Dermis lymphatic vessel endothelial cell (primary cell): ENCODE results near the gene RAET1E. TPM values are rescaled to one million over a fixed set of nuclear protein-coding genes. Genes with fewer than 3 reads are reported as not detected.

ENCODE experiments used
- total RNA-seq: library from RNA; depleted of rRNA; stranded (reverse); fragments of >200 nt; gene quantifications from 2 replicates; pipeline ENCODE4 v1.2.1, GENCODE V29; 2014

The RAET1E gene, protein sequence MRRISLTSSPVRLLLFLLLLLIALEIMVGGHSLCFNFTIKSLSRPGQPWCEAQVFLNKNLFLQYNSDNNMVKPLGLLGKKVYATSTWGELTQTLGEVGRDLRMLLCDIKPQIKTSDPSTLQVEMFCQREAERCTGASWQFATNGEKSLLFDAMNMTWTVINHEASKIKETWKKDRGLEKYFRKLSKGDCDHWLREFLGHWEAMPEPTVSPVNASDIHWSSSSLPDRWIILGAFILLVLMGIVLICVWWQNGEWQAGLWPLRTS
- not detected in 2 replicates for total RNA-seq

DNA sequence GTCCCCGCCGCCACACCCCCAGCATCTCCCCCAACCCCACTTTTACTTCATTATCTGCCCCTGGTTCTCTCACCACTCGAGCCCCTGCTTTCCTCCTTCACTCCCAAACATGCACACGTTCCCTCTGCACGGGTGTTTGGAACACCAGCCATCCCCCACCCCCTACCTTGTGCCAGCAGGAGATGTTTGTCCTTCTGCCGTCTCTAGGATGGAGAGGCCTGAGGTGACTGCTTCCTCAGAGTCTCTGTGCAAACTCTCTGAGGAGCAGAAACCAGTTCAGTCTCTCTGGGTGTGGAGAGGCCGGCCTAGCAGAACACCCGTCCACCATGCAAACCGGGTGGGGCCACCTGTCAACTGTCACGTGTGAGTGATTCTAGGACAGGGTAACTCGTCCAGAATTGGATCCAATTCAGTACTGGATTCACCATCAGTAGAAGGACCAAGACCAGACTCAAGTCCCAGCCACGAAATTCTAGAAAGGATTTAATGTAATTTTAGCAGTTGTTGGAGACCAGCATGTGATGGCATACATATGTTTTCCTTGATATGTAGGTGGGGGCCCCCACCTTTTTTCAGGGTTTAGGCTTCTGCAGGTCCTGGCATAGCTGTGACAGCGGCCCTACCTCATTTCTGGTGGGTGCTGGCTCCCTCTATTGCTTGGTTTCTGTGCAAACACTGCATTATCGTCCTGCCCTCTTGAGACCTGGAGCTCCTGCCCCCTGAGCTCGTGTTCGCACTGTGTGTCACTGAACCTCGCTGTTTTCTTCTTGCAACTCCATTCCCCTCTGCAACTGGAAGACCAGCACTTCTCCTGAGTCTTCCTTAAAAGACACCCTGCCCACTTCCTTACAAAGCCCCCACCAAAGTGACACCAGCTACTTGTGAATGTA lies at the start of gene RAET1E:
Gene RAET1E (minus strand): TSS at position 259 of the 890 bp plus-strand sequence. CDS start 7,212 bp downstream, outside the sequence.

DNA sequence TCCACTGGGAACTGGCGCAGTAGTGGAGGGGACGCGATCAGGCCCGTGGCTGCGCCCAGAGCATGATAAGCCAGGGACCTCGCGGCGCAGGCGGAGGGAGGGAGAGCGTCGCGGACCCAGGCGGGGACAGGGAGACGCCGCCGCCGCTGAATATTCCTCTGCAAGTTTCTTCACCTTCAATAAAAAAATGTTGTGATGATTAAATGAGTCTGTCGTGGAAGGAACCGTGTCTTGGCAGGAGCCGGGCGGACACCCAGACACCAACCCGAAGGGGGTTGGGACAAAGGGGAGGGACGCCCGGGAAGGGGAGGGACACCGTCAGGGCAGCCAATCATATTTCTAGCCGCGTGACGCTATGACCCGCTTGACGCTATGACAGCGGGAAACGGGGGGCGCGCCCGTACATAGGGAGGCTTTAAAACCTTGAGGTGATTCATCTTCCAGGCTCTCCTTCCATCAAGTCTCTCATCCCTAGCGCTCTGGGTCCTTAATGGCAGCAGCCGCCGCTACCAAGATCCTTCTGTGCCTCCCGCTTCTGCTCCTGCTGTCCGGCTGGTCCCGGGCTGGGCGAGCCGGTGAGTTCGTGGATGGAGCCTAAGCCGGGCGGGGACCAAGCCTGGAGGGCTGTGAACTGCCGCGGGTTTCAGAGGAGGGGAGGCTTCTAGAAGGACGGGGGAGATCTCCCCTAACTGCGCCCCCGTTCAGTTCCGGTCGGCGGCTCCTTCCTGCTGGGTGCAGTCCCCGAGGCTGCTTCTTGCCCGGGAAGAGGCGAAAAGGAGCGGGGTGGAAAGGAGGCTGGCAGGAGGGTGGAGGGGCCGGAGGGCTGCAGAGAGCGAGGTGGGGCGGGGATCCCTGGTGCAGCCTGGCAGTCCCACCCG lies 43.9 kb upstream of the RAET1E start, which contains the start of gene ULBP2:
Gene ULBP2 (plus strand): TSS at position 432 of the 878 bp plus-strand sequence. CDS start 59 bp downstream, at position 491.

DNA sequence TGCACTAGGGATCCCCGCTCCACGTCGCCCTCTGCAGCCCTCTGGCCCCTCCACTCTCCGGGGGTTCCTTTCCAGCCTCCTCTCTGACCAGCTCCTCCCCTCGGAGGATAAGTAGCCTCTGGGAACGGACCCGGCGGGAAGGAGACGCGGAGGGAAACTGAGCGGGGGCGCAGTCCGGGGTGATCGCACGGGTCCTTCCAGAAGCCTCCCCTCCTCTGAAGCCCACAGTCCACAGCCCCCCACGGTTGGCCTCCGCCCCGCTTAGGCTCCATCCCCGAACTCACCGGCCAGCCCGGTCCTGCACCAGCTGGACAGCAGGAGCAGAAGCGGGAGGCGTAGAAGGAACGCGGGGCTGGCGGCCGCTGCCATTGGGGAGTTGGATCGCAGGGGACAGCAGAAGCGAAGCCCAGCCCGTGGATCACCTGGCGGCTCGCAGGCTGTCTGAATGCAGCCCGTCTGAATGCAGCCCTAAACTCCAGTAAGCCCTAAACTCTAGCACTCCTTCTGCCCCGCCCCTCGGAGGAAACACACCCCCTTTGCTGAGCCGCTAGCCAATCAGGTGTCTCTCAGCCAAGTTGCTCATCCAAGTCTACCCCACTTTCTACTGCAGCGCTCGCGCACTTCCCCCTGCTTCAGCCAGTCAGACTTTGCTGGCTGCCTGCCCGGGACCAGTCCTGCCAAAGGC lies 24.9 kb upstream of the RAET1E start, which contains the start of gene RAET1G:
Gene RAET1G (minus strand): TSS at position 480 of the 685 bp plus-strand sequence. CDS start 111 bp downstream, at position 369.

DNA sequence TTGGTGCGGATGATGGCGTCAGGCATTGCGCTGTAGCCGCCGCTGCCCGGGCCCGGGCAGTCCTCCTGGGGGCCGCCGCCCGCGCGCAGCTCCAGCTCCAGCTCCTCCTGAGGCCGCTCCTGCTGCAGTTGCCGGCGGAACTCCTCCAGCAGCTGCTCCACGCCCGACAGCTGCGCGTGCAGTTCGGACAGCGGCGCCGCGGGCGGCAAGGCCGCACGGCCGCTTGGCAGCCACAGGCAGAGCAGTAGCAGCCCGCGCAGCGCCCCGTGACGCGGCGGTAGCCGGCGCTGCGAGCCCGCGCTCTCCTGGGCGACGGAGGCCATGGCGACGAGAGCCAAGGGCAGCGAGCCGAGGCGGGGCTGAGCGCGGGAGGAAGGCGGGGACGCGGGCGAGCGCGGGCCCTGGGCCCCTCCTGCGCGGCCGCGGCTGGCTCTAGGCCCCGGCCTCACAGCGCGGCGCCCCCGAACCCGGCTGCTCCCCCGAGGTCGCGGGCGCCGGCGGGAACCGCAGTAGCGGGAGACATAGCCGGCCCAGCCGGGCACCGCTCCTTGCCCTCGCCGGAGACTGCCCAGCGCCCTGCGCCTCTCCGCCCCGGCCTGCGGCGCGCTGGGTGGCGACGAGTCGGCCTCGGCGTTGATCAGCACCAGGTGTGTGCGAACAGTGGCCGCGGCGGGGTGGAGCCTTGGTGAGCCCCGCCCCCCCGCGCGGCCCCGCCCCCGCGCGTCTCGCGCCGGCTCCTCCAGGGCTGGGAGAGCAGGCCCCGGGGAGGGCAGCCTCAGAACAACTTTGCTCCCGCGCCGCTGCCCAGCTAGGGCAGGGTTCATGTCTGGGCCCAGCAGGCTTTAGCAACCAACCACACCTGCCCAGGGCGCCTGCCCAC lies 34.0 kb downstream of the RAET1E start, which contains the start of gene LRP11:
Gene LRP11 (minus strand): TSS at position 662 of the 880 bp plus-strand sequence. CDS start 339 bp downstream, at position 323.

Other genes starting within 250 kb of the RAET1E start
- gene KATNA1, start 249.4 kb downstream of the RAET1E start, total RNA-seq, result 19.0 and 21.1 TPM in 2 replicates
- 7.3 and 9.1 TPM in 2 replicates for gene LATS1, start 180.0 kb downstream of the RAET1E start, total RNA-seq
- 16.3 and 26.2 TPM in 2 replicates for gene NUP43, start 151.6 kb downstream of the RAET1E start, total RNA-seq
- gene PCMT1, start 148.4 kb downstream of the RAET1E start, total RNA-seq, result 85.9 and 91.4 TPM in 2 replicates
- 11.8 and 12.0 TPM in 2 replicates for gene LRP11, start 33.8 kb downstream of the RAET1E start, total RNA-seq
- 0.11 TPM in 1 of 2 replicates, not detected in the other for gene RAET1G, start 25.0 kb upstream of the RAET1E start, total RNA-seq
- gene ULBP2, start 43.9 kb upstream of the RAET1E start, total RNA-seq, result 0.69 and 2.1 TPM in 2 replicates
- under 0.01 and 0.11 TPM in 2 replicates for gene ULBP1, start 65.8 kb upstream of the RAET1E start, total RNA-seq
- not detected in 2 replicates for gene RAET1L, start 127.4 kb upstream of the RAET1E start, total RNA-seq
- 4.1 and 5.0 TPM in 2 replicates for gene ULBP3, start 171.0 kb upstream of the RAET1E start, total RNA-seq
- not detected in 2 replicates for gene PPP1R14C, start 244.9 kb upstream of the RAET1E start, total RNA-seq